GM23338 (cell line): ENCODE data around the gene DCLRE1C. TPM values are rescaled to one million over a fixed set of nuclear protein-coding genes. Genes with fewer than 3 reads are reported as not detected.
"Not testable (repeated sequence)": the region's sequence is repeated elsewhere in the genome, so short reads cannot be mapped to it uniquely, and the experiment has no call there.

ENCODE experiments used
- ATAC-seq: fragments of 200-7000 bp; cut with Tn5 transposase; 3 replicates; pipeline ENCODE4 v1.9.1; 2020
- DNase-seq: peaks from one replicate; pipeline ENCODE4 v3.0.0-alpha.2; 2015; ENCODE audit warnings: low spot score
- H2AFZ ChIP-seq: fragments of 200-600 bp; sonication (generic); 2 replicates; pipeline ENCODE4 v1.8.0; 2016; ENCODE audit warnings: antibody characterized with exemption, mild to moderate bottlenecking, moderate library complexity
- H3F3A ChIP-seq: fragments of 200-600 bp; sonication (generic); replicated peaks from 2 replicates; pipeline ENCODE4 v1.8.0; 2017; ENCODE audit warnings: antibody characterized with exemption, mixed run types, low read depth
- H3K27ac ChIP-seq: fragments of 200-600 bp; sonication (generic); 2 replicates; pipeline ENCODE4 v1.6.1; 2016; ENCODE audit warnings: low read depth
- H3K27me3 ChIP-seq: fragments of 200-600 bp; sonication (generic); 2 replicates; pipeline ENCODE4 v1.8.0; 2016; ENCODE audit warnings: mild to moderate bottlenecking, mixed run types, moderate library complexity; ENCODE audit not compliant: insufficient read depth
- H3K36me3 ChIP-seq: fragments of 200-600 bp; sonication (generic); 2 replicates; pipeline ENCODE4 v1.8.0; 2016; ENCODE audit warnings: mild to moderate bottlenecking; ENCODE audit not compliant: insufficient read depth
- H3K4me1 ChIP-seq: fragments of 200-600 bp; sonication (generic); 2 replicates; pipeline ENCODE4 v1.8.0; 2016; ENCODE audit warnings: mild to moderate bottlenecking, moderate library complexity; ENCODE audit not compliant: insufficient read depth
- H3K4me2 ChIP-seq: fragments of 200-600 bp; sonication (generic); 2 replicates; pipeline ENCODE4 v1.7.1; 2017; ENCODE audit warnings: mixed run types
- H3K4me3 ChIP-seq: fragments of 200-600 bp; sonication (generic); 2 replicates; pipeline ENCODE4 v1.6.1; 2016; ENCODE audit warnings: mixed run types
- H3K79me2 ChIP-seq: fragments of 200-600 bp; sonication (generic); replicated peaks from 2 replicates; pipeline ENCODE4 v1.8.0; 2017; ENCODE audit warnings: mild to moderate bottlenecking; ENCODE audit not compliant: insufficient read depth
- H3K9me2 ChIP-seq: fragments of 200-600 bp; sonication (generic); 2 replicates; pipeline ENCODE4 v1.8.0; 2017; ENCODE audit not compliant: insufficient read depth
- H4K20me1 ChIP-seq: fragments of 200-600 bp; sonication (generic); replicated peaks from 2 replicates; pipeline ENCODE4 v1.8.0; 2017; ENCODE audit warnings: mild to moderate bottlenecking; ENCODE audit not compliant: insufficient read depth
- H3K27ac Mint-ChIP-seq: 2 replicates; pipeline ENCODE4 v1.8.0; 2020; ENCODE audit warnings: inconsistent platforms, mild to moderate bottlenecking, moderate library complexity, mixed read lengths
- H3K27me3 Mint-ChIP-seq: 3 replicates; pipeline ENCODE4 v1.8.0; 2022; ENCODE audit warnings: low read depth, mild to moderate bottlenecking, moderate library complexity, mixed read lengths, inconsistent platforms; ENCODE audit not compliant: insufficient read depth, poor library complexity
- H3K36me3 Mint-ChIP-seq: 3 replicates; pipeline ENCODE4 v1.8.0; 2021; ENCODE audit warnings: low read depth, mild to moderate bottlenecking, inconsistent platforms, moderate library complexity, mixed read lengths
- H3K4me1 Mint-ChIP-seq: 3 replicates; pipeline ENCODE4 v1.8.0; 2020; ENCODE audit warnings: mild to moderate bottlenecking, inconsistent platforms, mixed read lengths
- H3K4me3 Mint-ChIP-seq: 3 replicates; pipeline ENCODE4 v1.8.0; 2021; ENCODE audit warnings: moderate library complexity, mild to moderate bottlenecking, inconsistent platforms, mixed read lengths
- H3K9me3 Mint-ChIP-seq: 3 replicates; pipeline ENCODE4 v1.8.0; 2020; ENCODE audit warnings: moderate library complexity, mild to moderate bottlenecking, inconsistent platforms, mixed read lengths
- CREB1 ChIP-seq: fragments of 250-450 bp; sonication (Bioruptor Pico); IDR thresholded peaks from 2 replicates; pipeline ENCODE4 v1.5.0; 2020; ENCODE audit warnings: low read depth, mild to moderate bottlenecking, moderate library complexity
- EZH2 ChIP-seq: fragments of 200-600 bp; sonication (generic); IDR thresholded peaks from one replicate; pipeline ENCODE4 v1.8.0; 2017; ENCODE audit warnings: antibody characterized with exemption, mild to moderate bottlenecking, low read depth; ENCODE audit not compliant: unreplicated experiment
- EZH2phosphoT487 ChIP-seq: fragments of 200-600 bp; sonication (generic); IDR thresholded peaks from one replicate; pipeline ENCODE4 v1.8.1; 2018; ENCODE audit warnings: antibody characterized with exemption; ENCODE audit not compliant: unreplicated experiment
- JUNB ChIP-seq: IDR thresholded peaks from one replicate; pipeline ENCODE4 v1.6.1; 2016; ENCODE audit warnings: antibody characterized with exemption; ENCODE audit not compliant: unreplicated experiment
- NANOG ChIP-seq: IDR thresholded peaks from 2 replicates; pipeline ENCODE4 v1.6.1; 2016; ENCODE audit warnings: antibody characterized with exemption, borderline replicate concordance
- STAT1 ChIP-seq: IDR thresholded peaks from one replicate; pipeline ENCODE4 v1.6.1; 2016; ENCODE audit warnings: antibody characterized with exemption; ENCODE audit not compliant: unreplicated experiment
- ZNF114 ChIP-seq: fragments of 250-450 bp; sonication (Bioruptor Pico); IDR thresholded peaks from 2 replicates; pipeline ENCODE4 v1.5.0; 2020; ENCODE audit warnings: mild to moderate bottlenecking, moderate library complexity
- ZNF331 ChIP-seq: fragments of 250-450 bp; sonication (Bioruptor Pico); IDR thresholded peaks from 2 replicates; pipeline ENCODE4 v1.5.0; 2020; ENCODE audit warnings: low read depth, mild to moderate bottlenecking, moderate library complexity
- polyA plus RNA-seq: library from polyadenylated mRNA; unstranded; fragments of >200 nt; fragmentation: Nextera tagmentation; extraction: Ambion mirVana; gene quantifications from 2 replicates; pipeline ENCODE4 v1.2.1, GENCODE V29; 2016
- total RNA-seq: library from RNA; depleted of rRNA; stranded (reverse); fragments of >200 nt; shearing (Covaris generic); gene quantifications from 2 replicates; pipeline ENCODE4 v1.2.3, GENCODE V29; 2014
- TF ChIP-seq, protein P1 (sequence below): IDR thresholded peaks from one replicate; pipeline ENCODE4 v1.6.1; 2018; ENCODE audit warnings: antibody characterized with exemption; ENCODE audit not compliant: unreplicated experiment
- TF ChIP-seq, protein P2 (sequence below): IDR thresholded peaks from 2 replicates; pipeline ENCODE4 v1.6.1; 2016; ENCODE audit warnings: antibody characterized with exemption

Gene DCLRE1C
- total and polyA plus RNA-seq, 2 experiments from 2014 or later: 3.9 to 30.2 TPM

DNA sequence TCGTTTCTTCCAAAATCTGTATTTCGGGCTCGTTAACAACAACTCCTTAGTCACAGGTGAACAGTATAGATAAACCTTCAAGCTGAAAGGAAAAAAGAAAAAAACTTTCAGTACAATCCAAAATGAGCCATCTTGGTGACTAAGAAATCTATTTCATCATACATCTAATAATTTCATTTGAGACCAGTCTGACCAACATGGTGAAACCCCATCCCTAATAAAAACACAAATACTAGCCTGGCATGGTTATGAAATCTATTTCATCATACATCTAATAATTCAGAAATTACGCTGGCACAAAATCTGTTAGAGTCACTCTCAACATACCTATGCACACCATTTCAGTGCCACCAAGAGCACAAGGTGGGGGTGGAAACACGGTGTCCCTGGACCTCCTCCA, 8.8 kb downstream of the DCLRE1C start:
- Mint-ChIP-seq H3K4me1 (no peaks in the 10 kb centered on the region), H3K9me3 (no peaks in the 10 kb centered on the region; the same call in 2 of the 3 replicates), H3K4me3 (no peak overlapping the region), H3K27me3 (no peaks in the 10 kb centered on the region), H3K36me3 (peaks cover 20% of the 10 kb centered on the region), H3K27ac (no peak overlapping the region)
- no peaks in the 10 kb centered on the region for H3F3A ChIP-seq
- H3K79me2 ChIP-seq: no peaks in the 10 kb centered on the region
- H3K4me3 ChIP-seq: no peak overlapping the region
- no peak for DNase-seq
- no peak overlapping the region for H2AFZ ChIP-seq
- no peaks in the 10 kb centered on the region for H3K9me2 ChIP-seq
- no peak overlapping the region for H3K4me2 ChIP-seq
- H3K27ac ChIP-seq: no peak overlapping the region
- H4K20me1 ChIP-seq: peaks cover 7% of the 10 kb centered on the region
- peaks cover 11% of the 10 kb centered on the region; the same call in 1 of the 2 replicates for H3K36me3 ChIP-seq
- no peaks in the 10 kb centered on the region for H3K4me1 ChIP-seq
- ATAC-seq: no peak
- TF ChIP-seq, protein P1, sequence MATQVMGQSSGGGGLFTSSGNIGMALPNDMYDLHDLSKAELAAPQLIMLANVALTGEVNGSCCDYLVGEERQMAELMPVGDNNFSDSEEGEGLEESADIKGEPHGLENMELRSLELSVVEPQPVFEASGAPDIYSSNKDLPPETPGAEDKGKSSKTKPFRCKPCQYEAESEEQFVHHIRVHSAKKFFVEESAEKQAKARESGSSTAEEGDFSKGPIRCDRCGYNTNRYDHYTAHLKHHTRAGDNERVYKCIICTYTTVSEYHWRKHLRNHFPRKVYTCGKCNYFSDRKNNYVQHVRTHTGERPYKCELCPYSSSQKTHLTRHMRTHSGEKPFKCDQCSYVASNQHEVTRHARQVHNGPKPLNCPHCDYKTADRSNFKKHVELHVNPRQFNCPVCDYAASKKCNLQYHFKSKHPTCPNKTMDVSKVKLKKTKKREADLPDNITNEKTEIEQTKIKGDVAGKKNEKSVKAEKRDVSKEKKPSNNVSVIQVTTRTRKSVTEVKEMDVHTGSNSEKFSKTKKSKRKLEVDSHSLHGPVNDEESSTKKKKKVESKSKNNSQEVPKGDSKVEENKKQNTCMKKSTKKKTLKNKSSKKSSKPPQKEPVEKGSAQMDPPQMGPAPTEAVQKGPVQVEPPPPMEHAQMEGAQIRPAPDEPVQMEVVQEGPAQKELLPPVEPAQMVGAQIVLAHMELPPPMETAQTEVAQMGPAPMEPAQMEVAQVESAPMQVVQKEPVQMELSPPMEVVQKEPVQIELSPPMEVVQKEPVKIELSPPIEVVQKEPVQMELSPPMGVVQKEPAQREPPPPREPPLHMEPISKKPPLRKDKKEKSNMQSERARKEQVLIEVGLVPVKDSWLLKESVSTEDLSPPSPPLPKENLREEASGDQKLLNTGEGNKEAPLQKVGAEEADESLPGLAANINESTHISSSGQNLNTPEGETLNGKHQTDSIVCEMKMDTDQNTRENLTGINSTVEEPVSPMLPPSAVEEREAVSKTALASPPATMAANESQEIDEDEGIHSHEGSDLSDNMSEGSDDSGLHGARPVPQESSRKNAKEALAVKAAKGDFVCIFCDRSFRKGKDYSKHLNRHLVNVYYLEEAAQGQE: no peak
- TF ChIP-seq EZH2phosphoT487 (no peak), ZNF331 (CRISPR knock-in tag) (no peak), ZNF114 (CRISPR knock-in tag) (no peak), NANOG (no peak), JUNB (no peak), STAT1 (no peak), CREB1 (no peak), EZH2 (no peak)
- TF ChIP-seq, protein P2, sequence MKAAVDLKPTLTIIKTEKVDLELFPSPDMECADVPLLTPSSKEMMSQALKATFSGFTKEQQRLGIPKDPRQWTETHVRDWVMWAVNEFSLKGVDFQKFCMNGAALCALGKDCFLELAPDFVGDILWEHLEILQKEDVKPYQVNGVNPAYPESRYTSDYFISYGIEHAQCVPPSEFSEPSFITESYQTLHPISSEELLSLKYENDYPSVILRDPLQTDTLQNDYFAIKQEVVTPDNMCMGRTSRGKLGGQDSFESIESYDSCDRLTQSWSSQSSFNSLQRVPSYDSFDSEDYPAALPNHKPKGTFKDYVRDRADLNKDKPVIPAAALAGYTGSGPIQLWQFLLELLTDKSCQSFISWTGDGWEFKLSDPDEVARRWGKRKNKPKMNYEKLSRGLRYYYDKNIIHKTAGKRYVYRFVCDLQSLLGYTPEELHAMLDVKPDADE: no peak
- no peaks in the 10 kb centered on the region for H3K27me3 ChIP-seq

DNA sequence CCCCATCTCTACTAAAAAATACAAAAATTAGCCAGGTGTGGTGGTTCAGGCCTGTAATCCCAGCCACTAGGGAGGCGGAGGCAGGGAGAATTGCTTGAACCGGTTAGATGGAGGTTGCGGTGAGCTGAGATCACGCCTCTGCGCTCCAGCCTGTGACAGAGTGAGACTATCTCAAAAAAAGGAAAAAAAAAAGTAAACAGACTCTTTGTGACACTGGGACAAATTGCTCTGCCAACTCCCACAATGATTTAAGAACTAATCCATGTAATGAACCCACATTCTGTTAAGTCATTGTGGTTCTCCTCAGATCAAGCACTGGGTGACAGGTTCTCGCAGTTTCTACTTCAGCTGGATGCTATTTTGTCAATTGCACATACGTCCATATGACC, 11.0 kb downstream of the DCLRE1C start:
- not testable (repeated sequence) for H3K4me3 ChIP-seq, H3K27me3 Mint-ChIP-seq, H4K20me1 ChIP-seq, H3K79me2 ChIP-seq, H3K9me3 Mint-ChIP-seq, H3K27ac ChIP-seq, H3F3A ChIP-seq, H3K4me1 Mint-ChIP-seq, ATAC-seq, H3K4me1 ChIP-seq, H3K9me2 ChIP-seq, H2AFZ ChIP-seq, H3K4me2 ChIP-seq, H3K27me3 ChIP-seq, H3K27ac Mint-ChIP-seq, DNase-seq, H3K4me3 Mint-ChIP-seq
- peaks cover 24% of the 10 kb centered on the region for H3K36me3 Mint-ChIP-seq
- peaks cover 11% of the 10 kb centered on the region; the same call in 1 of the 2 replicates for H3K36me3 ChIP-seq

DNA sequence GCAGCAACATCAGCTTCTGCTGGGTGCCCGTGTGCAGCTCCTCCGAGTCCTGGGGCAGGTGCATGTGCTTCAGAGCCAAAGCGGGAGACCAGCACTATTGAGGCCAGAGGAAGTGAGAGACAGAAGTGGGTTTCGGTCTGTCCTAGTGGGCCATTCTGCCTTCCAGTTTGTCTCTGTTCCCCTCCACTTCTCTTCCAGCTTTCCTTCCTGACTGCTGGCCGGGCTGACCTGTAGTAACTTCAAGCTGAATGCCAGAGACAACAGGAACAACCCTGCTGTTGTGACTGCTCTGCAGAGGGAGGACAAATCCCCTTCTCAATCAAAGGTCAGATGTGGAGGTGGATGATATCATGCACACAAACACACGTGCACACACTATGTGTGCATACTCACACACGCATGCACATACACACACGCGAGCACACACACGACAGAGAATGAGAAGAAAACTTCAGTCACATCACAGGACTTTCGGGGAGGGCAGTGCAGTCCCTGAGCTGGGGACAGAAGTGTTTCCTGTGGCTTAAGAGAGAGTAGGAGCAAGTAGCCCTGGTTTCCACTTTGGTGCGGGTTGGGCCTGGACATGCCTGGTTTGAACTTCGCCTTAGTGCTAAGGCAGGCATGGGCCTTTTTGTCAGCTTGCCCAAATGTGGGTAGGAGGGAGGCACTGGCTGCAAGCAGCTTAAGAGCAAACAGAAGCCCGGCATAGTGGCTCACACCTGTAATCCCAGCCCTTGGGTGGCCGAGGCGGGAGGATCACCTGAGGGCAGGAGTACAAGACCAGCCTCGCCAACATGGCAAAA, 11.5 kb downstream of the DCLRE1C start:
- H3K79me2 ChIP-seq, H4K20me1 ChIP-seq, H3K4me3 ChIP-seq, H3K27me3 Mint-ChIP-seq, H3K27me3 ChIP-seq, H3K4me1 Mint-ChIP-seq, H3K9me3 Mint-ChIP-seq, H3F3A ChIP-seq, H3K4me2 ChIP-seq, H3K27ac ChIP-seq, H3K4me1 ChIP-seq, H3K4me3 Mint-ChIP-seq, H3K9me2 ChIP-seq, H2AFZ ChIP-seq, ATAC-seq, DNase-seq: not testable (repeated sequence)
- Mint-ChIP-seq H3K27ac (0 out of 2 replicates have a peak overlapping the region, but pooled peaks have one; percentile 5), H3K36me3 (peaks cover 23% of the 10 kb centered on the region)
- H3K36me3 ChIP-seq: peaks cover 11% of the 10 kb centered on the region; the same call in 1 of the 2 replicates

DNA sequence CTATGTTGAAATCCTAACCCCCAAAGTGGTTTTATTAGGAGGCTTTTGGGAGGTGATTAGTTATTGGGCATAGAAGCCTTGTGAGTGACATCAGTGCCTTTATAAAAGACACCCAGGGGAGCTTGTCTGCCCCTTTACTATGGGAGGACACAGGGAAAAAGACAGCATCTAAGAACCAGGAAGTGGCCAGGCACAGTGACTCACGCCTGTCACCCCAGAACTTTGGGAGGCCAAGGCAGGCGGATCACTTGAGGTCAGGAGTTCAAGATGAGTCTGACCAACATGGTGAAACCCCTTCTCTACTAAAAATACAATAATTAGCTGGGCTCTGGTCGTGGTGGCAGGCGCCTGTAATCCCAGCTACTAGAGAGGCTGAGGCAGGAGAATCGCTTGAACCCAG, 14.9 kb downstream of the DCLRE1C start:
- H3K36me3 Mint-ChIP-seq: peaks cover 26% of the 10 kb centered on the region
- not testable (repeated sequence) for H3K9me2 ChIP-seq, H4K20me1 ChIP-seq, H3K4me1 ChIP-seq, H3K36me3 ChIP-seq, H3K27ac ChIP-seq, H3K79me2 ChIP-seq, ATAC-seq, H2AFZ ChIP-seq, H3K4me2 ChIP-seq, H3K4me3 Mint-ChIP-seq, H3K9me3 Mint-ChIP-seq, H3K4me1 Mint-ChIP-seq, H3K27ac Mint-ChIP-seq, H3F3A ChIP-seq, DNase-seq, H3K27me3 ChIP-seq, H3K27me3 Mint-ChIP-seq, H3K4me3 ChIP-seq
